Right kidney (tissue), 1 donor: ENCODE results near the gene ULBP1.
"Not testable (repeated sequence)": the region's sequence is repeated elsewhere in the genome, so short reads cannot be mapped to it uniquely, and the experiment has no call there.

Source experiments
- DNase-seq: peaks from one replicate; pipeline ENCODE4 v3.0.0-alpha.2; 2016

ULBP1 gene

GRCh38 chr6:149953390-149953789 is 10.4 kb upstream of the ULBP1 start:
- not testable (repeated sequence) for DNase-seq

GRCh38 chr6:149953934-149954327 is 9.8 kb upstream of the ULBP1 start:
- DNase-seq, result not testable (repeated sequence)

GRCh38 chr6:149954328-149954983 is 9.3 kb upstream of the ULBP1 start:
- DNase-seq, result not testable (repeated sequence)

- DNase-seq, result not testable (repeated sequence)
Observed at GRCh38 chr6:149954984-149955653, 8.6 kb upstream of the ULBP1 start.

- not testable (repeated sequence) for DNase-seq
Observed at GRCh38 chr6:149955654-149956317, 8.0 kb upstream of the ULBP1 start.

GRCh38 chr6:149958124-149958523 is 5.6 kb upstream of the ULBP1 start:
- not testable (repeated sequence) for DNase-seq

GRCh38 chr6:149959806-149960205 is 3.9 kb upstream of the ULBP1 start:
- DNase-seq, result not testable (repeated sequence)

- DNase-seq, result no peak
Observed at GRCh38 chr6:149960488-149960887, 3.3 kb upstream of the ULBP1 start.

- DNase-seq, result no peak
Observed at GRCh38 chr6:149961728-149962425, 1.9 kb upstream of the ULBP1 start.

GRCh38 chr6:149962461-149963211 is 1.1 kb upstream of the ULBP1 start:
- DNase-seq, result no peak

GRCh38 chr6:149963212-149963461 is 606 bp upstream of the ULBP1 start:
- DNase-seq, result no peak

GRCh38 chr6:149964308-149965193 is 808 bp downstream of the ULBP1 start:
- DNase-seq, result peak; percentile 80

- peak; percentile 57 for DNase-seq
Observed at GRCh38 chr6:149965194-149966020, 1.7 kb downstream of the ULBP1 start.

GRCh38 chr6:149966319-149966718 is 2.6 kb downstream of the ULBP1 start:
- DNase-seq, result not testable (repeated sequence)

GRCh38 chr6:149967591-149967990 is 3.8 kb downstream of the ULBP1 start:
- no peak for DNase-seq

GRCh38 chr6:149967999-149968398 is 4.3 kb downstream of the ULBP1 start:
- not testable (repeated sequence) for DNase-seq

GRCh38 chr6:149968909-149969308 is 5.2 kb downstream of the ULBP1 start:
- DNase-seq, result not testable (repeated sequence)

- no peak for DNase-seq
Observed at GRCh38 chr6:149969635-149970034, 5.9 kb downstream of the ULBP1 start.

- DNase-seq, result not testable (repeated sequence)
Observed at GRCh38 chr6:149974394-149974793, 10.7 kb downstream of the ULBP1 start.

GRCh38 chr6:149974825-149975224 is 11.1 kb downstream of the ULBP1 start:
- DNase-seq, result no peak
